Prostate gland (tissue), 2 donors: ENCODE measurements around the gene GPRIN2.

Source experiments
- CTCF ChIP-seq, 4 experiments: fragments of 200-600 bp in 2 of 4; fragments of 450-650 bp in 2 of 4; sonication (generic) in 2 of 4; IDR thresholded peaks; 1 replicate in 3 of 4; 2 replicates in 1 of 4; pipeline ENCODE4 v1.5.1; 2016 to 2019; ENCODE audit warnings: antibody characterized with exemption in 4 of 4, mild to moderate bottlenecking in 2 of 4, moderate library complexity in 2 of 4
- POLR2A ChIP-seq: fragments of 450-650 bp; IDR thresholded peaks from one replicate; pipeline ENCODE4 v1.6.1; 2016; ENCODE audit warnings: antibody characterized with exemption, mild to moderate bottlenecking
- POLR2AphosphoS5 ChIP-seq: sonication (generic); formaldehyde crosslinking; IDR thresholded peaks from one replicate; pipeline ENCODE4 v1.6.1; 2017; ENCODE audit warnings: antibody characterized with exemption

GRCh38 chr10:46553238-46554049 is 3.0 kb downstream of the GPRIN2 start:
- TF ChIP-seq CTCF (IDR thresholded peaks at IDR 0.05) (no peak), POLR2AphosphoS5 (no peak), POLR2A (no peak)
